ENCODE measurements around the gene SCO2. TPM values are rescaled to one million over a fixed set of nuclear protein-coding genes. Genes with fewer than 3 reads are reported as not detected.

SCO2 gene
- total and polyA plus RNA-seq, 4 donors, result 0.40 to 7.3 (median 3.9) TPM

DNA sequence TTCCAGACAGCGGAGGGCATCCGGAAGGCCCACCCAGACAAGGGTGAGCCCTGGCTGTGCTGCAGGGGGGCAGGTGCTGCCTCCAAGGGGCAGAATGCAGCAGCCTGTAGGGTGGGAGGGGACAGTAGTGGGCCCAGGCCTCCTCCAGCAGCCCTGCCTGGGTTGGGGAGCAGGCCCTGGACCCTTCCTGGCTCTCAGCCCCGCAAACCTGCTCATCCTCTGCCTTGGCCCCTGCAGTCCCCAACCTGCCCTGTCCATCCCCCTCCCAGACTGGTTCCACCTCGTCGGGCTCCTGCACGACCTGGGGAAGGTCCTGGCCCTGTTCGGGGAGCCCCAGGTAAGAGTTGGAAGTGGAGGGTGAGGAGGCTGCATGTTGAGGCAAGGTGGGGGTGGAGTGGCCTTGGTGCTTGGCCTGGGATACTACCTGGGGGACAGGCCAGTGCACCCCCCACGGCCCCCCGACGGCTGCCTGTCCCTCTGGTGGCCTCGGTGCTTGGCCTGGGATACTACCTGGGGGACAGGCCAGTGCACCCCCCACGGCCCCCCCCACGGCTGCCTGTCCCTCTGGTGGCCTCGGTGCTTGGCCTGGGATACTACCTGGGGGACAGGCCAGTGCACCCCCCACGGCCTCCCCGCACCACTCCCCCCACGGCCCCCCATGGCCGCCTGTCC lies 37.3 kb downstream of the SCO2 start:
- Histone ChIP-seq H3K4me1 (ENCODE audit: control insufficient read depth, insufficient read depth, low read length) (peaks cover under 1% of the 10 kb centered on the region), H3K4me3 (ENCODE audit: low read depth, low read length) (no peak overlapping the region), H3K27me3 (ENCODE audit: control insufficient read depth, insufficient read depth, low read length) (peaks cover 4% of the 10 kb centered on the region), H3K27ac (ENCODE audit: low read depth, low read length) (no peak overlapping the region), H3K36me3 (ENCODE audit: control insufficient read depth, insufficient read depth, low read length) (no peaks in the 10 kb centered on the region), H3K9me3 (ENCODE audit: control insufficient read depth, insufficient read depth, low read length) (no peaks in the 10 kb centered on the region)
- WGBS (ENCODE audit: insufficient coverage), result 75% methylated on average over 11 of the region's 18 CpGs
- no peak for DNase-seq (ENCODE audit: low read depth in 4 of 6, low spot score in 6 of 6)

DNA sequence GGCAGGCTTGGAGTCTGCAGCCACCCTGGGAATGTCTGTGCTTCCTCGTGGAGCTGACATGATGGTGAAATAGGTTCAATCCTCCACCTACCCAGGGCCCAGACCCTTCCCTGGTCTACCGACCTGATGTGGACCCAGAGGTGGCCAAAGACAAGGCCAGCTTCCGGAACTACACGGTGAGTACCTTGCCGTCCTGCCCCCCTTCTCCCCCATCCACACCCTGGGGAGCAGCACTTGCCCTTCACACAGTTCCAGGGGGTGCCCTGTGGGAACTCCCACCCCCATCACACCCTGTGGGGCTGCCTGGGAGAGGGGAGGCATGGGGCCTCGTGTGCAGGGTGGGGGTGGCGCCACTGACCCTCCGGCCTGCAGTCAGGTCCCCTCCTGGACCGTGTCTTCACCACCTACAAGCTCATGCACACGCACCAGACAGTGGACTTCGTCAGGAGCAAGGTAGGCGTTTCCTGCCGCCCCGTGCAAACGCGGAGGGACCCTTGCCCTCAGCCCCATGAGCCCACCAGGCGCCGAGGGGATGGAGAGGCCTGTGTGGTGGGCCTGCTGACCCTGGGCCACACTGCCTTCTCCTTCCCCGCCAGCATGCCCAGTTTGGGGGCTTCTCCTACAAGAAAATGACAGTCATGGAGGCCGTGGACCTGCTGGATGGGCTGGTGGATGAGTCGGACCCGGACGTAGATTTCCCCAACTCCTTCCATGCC lies 38.0 kb downstream of the SCO2 start:
- no peak overlapping the region for H3K27ac ChIP-seq (ENCODE audit: low read depth, low read length)
- H3K4me1 ChIP-seq (ENCODE audit: control insufficient read depth, insufficient read depth, low read length), result peaks cover 6% of the 10 kb centered on the region
- H3K36me3 ChIP-seq (ENCODE audit: control insufficient read depth, insufficient read depth, low read length), result no peaks in the 10 kb centered on the region
- 84% methylated on average over 21 of the region's 23 CpGs for WGBS (ENCODE audit: insufficient coverage)
- no peak for DNase-seq (ENCODE audit: low read depth in 4 of 6, low spot score in 6 of 6)
- H3K4me3 ChIP-seq (ENCODE audit: low read depth, low read length), result no peak overlapping the region
- no peaks in the 10 kb centered on the region for H3K9me3 ChIP-seq (ENCODE audit: control insufficient read depth, insufficient read depth, low read length)
- H3K27me3 ChIP-seq (ENCODE audit: control insufficient read depth, insufficient read depth, low read length), result peaks cover 9% of the 10 kb centered on the region

DNA sequence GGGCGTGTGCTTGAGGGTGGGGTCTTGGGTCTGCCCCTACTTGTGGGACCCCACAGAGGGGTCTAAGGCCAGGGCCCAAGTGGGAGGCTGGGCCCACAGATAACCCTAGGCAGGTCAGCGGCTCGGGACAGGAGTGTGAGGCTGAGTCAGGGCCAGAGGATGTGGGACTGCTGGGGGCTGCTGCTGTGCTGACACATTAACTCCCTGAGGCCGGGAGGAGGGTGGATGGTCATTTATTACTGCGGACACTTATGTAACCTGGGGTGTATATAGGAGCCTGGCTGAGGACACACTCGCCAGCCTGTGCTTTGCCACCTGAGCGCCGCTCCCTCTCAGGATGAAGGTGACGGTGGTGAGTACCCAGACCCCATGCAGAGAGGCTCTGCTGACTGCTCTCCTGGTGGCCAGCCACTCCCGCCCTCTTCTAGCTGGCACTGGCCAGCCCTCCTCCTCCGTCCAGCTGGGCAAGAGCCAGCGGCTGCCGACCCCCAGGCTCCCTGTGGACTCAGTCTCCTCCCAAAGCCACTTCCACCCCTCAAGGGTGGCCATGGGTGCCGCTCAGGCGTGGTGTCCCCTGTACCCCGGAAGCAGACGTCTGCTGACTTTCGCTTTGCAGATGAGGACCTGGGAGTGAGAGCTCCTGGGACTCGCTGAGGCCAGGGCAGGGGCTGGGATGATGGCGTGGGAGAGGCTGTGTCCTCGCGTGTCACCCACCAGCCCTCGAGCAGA lies 38.7 kb downstream of the SCO2 start, which contains the start of gene MIOX:
MIOX (plus strand) TSS at position 299 of the 729 bp plus-strand sequence; CDS start at position 338, 39 bp downstream.
- no peak for DNase-seq (ENCODE audit: low read depth in 4 of 6, low spot score in 6 of 6)
- 72% methylated on average over 19 of the region's 23 CpGs for WGBS (ENCODE audit: insufficient coverage)
- peaks cover 16% of the 10 kb centered on the region for H3K27me3 ChIP-seq (ENCODE audit: control insufficient read depth, insufficient read depth, low read length)

DNA sequence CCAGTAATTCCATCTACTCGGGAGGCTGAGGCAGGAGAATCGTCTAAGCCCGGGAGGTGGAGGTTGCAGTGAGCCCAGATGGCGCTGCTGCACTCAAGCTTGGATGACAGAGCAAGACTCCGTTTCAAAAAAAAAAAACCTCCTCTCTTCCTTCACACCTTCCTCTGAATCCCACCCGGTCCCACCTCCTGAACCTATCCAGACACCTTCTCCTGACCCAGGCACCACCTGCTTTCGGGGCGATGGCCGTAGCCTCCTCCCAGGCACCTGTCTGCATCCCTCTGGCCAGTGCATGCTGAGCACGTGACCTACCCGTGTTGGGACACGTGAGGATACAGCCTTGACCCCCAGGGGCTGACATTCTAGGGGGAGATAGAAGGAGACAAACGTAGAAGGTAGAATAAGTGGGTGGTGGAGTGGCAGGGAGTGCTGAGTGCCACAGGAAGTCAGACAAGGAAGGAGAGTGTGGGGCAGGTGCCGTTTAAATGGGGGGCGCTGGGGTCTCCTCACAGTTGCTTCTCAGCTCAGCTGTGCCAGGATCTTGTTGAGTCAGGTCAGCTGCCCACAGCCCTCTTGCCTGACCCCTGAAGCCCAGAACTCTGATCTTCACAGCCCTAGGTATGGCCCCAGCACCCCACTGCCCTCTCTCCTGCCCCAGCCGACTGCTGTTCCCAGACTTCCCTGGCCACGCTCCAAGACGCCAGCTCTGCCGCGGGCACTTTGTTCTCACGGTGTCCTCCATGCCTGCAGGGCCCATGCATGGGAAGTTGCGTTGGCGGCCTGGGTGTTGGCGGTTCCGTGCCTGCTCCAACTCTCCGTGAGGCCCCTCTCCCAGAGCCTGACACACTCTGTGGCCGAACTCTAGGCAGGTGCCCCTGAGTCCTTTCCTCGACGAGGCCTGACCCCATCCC lies 39.9 kb downstream of the SCO2 start:
- Histone ChIP-seq H3K9me3 (ENCODE audit: control insufficient read depth, insufficient read depth, low read length) (no peaks in the 10 kb centered on the region), H3K36me3 (ENCODE audit: control insufficient read depth, insufficient read depth, low read length) (no peaks in the 10 kb centered on the region), H3K27ac (ENCODE audit: low read depth, low read length) (no peak overlapping the region), H3K4me1 (ENCODE audit: control insufficient read depth, insufficient read depth, low read length) (peaks cover 15% of the 10 kb centered on the region), H3K27me3 (ENCODE audit: control insufficient read depth, insufficient read depth, low read length) (peaks cover 26% of the 10 kb centered on the region), H3K4me3 (ENCODE audit: low read depth, low read length) (no peak overlapping the region)
- 70% methylated on average over 27 of the region's 29 CpGs for WGBS (ENCODE audit: insufficient coverage)
- no peak for DNase-seq (ENCODE audit: low read depth in 4 of 6, low spot score in 6 of 6)

More for the DNA sequence above, 38.7 kb downstream of the SCO2 start, which contains the start of gene MIOX:
- no peaks in the 10 kb centered on the region for H3K36me3 ChIP-seq (ENCODE audit: control insufficient read depth, insufficient read depth, low read length)
- H3K27ac ChIP-seq (ENCODE audit: low read depth, low read length), result no peak within 1 kb of the TSS
- peaks cover 10% of the 10 kb centered on the region for H3K4me1 ChIP-seq (ENCODE audit: control insufficient read depth, insufficient read depth, low read length)
- H3K4me3 ChIP-seq (ENCODE audit: low read depth, low read length), result no peak within 1 kb of the TSS
- no peaks in the 10 kb centered on the region for H3K9me3 ChIP-seq (ENCODE audit: control insufficient read depth, insufficient read depth, low read length)

DNA sequence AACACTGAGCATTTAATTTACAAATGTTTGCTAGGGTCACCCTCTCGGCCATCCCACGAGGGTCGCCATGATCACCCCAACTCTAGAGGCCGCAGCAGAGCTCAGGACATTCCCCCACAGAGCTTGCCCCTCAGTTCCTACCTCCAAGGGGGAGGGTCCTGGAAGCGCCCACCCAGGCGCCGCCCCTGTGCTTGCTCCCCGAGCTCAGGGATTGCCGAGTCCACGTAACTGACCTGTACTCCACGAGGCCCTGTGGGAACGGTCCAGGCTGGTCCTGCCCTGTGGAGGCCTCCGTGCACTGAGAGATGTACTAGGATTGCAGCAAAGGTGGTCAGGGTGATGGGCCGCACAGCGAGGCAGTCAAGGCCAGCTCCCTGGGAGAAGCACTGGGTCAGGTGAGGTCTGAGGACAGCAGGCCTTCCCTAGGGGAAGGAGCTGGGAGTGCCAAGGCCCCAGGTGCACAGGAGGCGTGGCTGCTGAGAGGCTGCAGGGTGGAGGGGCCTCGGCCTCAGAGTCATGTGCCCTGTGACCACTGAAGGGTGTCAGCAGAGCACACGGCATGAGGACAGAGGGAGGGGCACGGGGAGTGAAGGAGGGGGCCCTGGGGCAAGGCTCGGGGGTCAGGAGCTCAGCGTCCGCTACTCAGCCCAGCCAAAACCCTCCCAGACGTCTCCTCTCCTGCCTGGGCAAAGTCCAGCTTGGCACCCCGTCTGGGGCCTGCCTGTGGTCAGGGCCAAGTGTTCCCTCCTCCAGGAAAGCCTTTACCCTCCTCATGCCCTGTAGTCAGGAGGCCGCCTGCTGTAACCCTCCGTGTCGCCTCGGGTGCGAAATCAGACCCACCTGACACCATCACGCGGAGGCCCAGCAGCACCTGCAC lies 41.2 kb downstream of the SCO2 start:
- Histone ChIP-seq H3K27me3 (ENCODE audit: control insufficient read depth, insufficient read depth, low read length) (peaks cover 39% of the 10 kb centered on the region), H3K36me3 (ENCODE audit: control insufficient read depth, insufficient read depth, low read length) (no peaks in the 10 kb centered on the region)
- 86% methylated on average over 29 of the region's 31 CpGs for WGBS (ENCODE audit: insufficient coverage)

DNA sequence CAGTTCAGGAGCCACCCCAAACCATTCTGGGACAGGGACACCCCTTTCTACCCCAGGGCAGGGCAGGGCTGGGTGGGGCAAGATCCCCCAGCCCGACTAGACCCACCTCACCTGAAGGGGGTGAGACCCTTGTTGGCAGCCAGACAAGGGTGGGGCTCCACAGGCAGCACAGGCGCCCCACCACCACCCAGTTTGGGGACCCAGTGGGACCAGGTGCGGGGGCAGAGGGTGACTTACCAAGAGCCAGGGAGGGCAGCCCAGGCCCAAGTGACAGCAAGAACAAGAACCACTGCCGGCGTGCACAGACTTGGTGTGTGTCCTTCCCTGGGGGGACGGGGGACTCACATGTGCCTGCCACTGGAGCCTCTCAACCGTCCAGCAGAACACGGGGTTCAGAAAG lies 41.8 kb downstream of the SCO2 start:
- Histone ChIP-seq H3K4me3 (ENCODE audit: low read depth, low read length) (no peak overlapping the region), H3K4me1 (ENCODE audit: control insufficient read depth, insufficient read depth, low read length) (peaks cover 15% of the 10 kb centered on the region), H3K36me3 (ENCODE audit: control insufficient read depth, insufficient read depth, low read length) (no peaks in the 10 kb centered on the region), H3K27ac (ENCODE audit: low read depth, low read length) (no peak overlapping the region), H3K9me3 (ENCODE audit: control insufficient read depth, insufficient read depth, low read length) (no peaks in the 10 kb centered on the region), H3K27me3 (ENCODE audit: control insufficient read depth, insufficient read depth, low read length) (peaks cover 43% of the 10 kb centered on the region)
- DNase-seq (ENCODE audit: low read depth in 4 of 6, low spot score in 6 of 6), result no peak
- WGBS (ENCODE audit: insufficient coverage), result 92% methylated on average over 7 of the region's 8 CpGs

More for the DNA sequence above, 41.2 kb downstream of the SCO2 start:
- DNase-seq (ENCODE audit: low read depth in 4 of 6, low spot score in 6 of 6), result no peak
- Histone ChIP-seq H3K4me3 (ENCODE audit: low read depth, low read length) (no peak overlapping the region), H3K4me1 (ENCODE audit: control insufficient read depth, insufficient read depth, low read length) (peaks cover 15% of the 10 kb centered on the region), H3K9me3 (ENCODE audit: control insufficient read depth, insufficient read depth, low read length) (no peaks in the 10 kb centered on the region), H3K27ac (ENCODE audit: low read depth, low read length) (no peak overlapping the region)

DNA sequence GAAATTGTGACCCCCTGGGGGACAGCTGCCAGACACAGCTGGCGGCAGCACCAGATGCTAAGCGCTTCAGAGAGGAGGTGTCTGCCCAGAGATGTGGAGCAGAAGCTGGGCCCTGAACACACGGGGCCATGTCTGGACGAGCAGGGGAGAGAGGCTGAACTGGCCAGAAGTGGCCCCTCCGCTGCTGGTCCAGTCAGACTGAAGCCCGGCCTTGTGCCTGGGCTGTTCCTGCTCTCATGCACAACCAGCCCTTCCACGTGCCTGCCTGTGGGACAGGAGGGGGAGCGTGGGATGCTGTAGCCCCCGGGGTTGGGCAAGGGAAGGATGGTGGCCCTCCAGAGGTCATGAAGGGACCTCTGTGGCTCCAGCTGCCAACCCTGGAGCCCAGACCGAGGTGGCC lies 42.3 kb downstream of the SCO2 start:
- no peak overlapping the region for H3K4me3 ChIP-seq (ENCODE audit: low read depth, low read length)
- peak in 1 of 6 donors; percentile 12 for DNase-seq (ENCODE audit: low read depth in 4 of 6, low spot score in 6 of 6)
- H3K4me1 ChIP-seq (ENCODE audit: control insufficient read depth, insufficient read depth, low read length), result peaks cover 15% of the 10 kb centered on the region
- 78% methylated on average over 10 of the region's 10 CpGs for WGBS (ENCODE audit: insufficient coverage)
- peaks cover 44% of the 10 kb centered on the region for H3K27me3 ChIP-seq (ENCODE audit: control insufficient read depth, insufficient read depth, low read length)
- no peak overlapping the region for H3K27ac ChIP-seq (ENCODE audit: low read depth, low read length)
- no peaks in the 10 kb centered on the region for H3K36me3 ChIP-seq (ENCODE audit: control insufficient read depth, insufficient read depth, low read length)
- H3K9me3 ChIP-seq (ENCODE audit: control insufficient read depth, insufficient read depth, low read length), result no peaks in the 10 kb centered on the region

DNA sequence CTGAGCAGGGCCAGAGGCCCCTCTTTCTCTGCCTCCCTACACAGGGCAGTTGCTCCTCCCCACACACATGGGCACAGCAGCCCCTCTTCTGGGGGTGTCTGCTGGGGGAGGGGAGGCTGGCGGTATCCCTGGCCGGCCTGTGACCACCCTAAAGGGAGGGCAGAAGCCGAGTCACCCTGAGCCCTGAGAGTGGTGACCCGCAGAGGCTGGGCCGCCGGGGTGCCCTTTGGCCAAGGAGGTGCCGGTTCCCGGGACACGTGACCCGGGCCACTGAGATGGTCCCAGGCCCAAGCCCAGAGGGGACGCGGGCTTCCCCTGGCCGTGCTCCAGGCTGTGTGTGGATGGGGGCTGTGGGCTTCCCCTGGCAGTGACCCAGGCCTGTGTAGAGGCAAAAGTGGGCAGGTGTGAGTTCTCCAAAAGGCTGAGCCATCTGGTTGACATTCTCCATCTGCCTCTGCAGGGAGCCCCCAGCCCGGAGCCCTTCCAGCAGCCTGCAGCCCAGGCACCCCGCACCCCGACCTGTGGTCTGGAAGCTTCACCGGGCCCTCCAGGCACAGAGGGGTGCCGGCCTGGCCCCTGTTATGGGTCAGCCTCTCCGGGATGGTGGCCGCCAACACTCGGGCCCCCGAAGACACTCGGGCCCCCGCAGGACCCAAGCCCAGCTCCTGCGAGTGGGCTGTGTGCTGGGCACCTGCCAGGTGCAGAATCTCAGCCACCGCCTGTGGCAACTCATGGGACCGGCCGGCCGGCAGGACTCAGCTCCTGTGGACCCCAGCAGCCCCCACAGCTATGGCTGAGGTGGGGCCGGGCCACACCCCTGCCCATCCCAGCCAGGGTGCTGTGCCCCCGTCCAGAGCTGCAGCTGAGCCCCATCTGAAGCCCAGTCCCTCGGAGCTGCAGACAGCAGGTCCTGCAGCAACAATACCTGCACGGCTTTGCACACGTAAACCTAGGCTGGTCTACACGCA lies 43.0 kb downstream of the SCO2 start:
- no peak overlapping the region for H3K27ac ChIP-seq (ENCODE audit: low read depth, low read length)
- WGBS (ENCODE audit: insufficient coverage), result 75% methylated on average over 33 of the region's 35 CpGs
- no peak overlapping the region for H3K4me3 ChIP-seq (ENCODE audit: low read depth, low read length)
- peaks cover 44% of the 10 kb centered on the region for H3K27me3 ChIP-seq (ENCODE audit: control insufficient read depth, insufficient read depth, low read length)
- DNase-seq (ENCODE audit: low read depth in 4 of 6, low spot score in 6 of 6), result peak in 2 of 6 donors; percentile 23 to 37
- H3K4me1 ChIP-seq (ENCODE audit: control insufficient read depth, insufficient read depth, low read length), result peaks cover 15% of the 10 kb centered on the region
- H3K36me3 ChIP-seq (ENCODE audit: control insufficient read depth, insufficient read depth, low read length), result no peaks in the 10 kb centered on the region
- no peaks in the 10 kb centered on the region for H3K9me3 ChIP-seq (ENCODE audit: control insufficient read depth, insufficient read depth, low read length)
